Suppressor macrophage treated with lipopolysaccharide for 1 hour (primary cell): ENCODE measurements around the gene ZFP1.
"Not testable (repeated sequence)": the region's sequence is repeated elsewhere in the genome, so short reads cannot be mapped to it uniquely, and the experiment has no call there.

Source experiments
- DNase-seq, 3 donors: peaks; one replicate each; pipeline ENCODE4 v3.0.0-alpha.2; 2020 to 2022

Gene ZFP1

GRCh38 chr16:75160386-75160785 lies 12.1 kb downstream of the ZFP1 start:
- no peak for DNase-seq

GRCh38 chr16:75169899-75170405 lies 21.6 kb downstream of the ZFP1 start:
- no peak for DNase-seq

DNA sequence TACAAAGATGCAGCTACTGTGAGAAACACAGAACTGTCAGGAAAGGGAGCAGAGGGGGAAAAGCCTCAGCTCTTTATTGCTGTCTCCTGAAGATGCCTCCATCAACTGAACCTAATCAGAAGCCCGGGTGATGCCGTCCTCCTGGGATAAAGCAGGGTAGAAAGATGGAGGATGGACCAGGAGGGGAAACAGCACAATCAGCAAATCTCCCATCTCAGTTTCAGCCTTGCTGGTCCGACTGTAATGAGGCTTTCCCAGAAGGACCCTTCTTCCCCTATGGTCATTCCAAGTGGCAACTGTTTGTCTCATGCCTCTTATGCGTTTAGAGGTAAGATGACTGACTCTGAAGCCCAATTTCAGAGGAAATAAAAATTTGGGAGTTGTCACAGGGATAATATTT lies 24.3 kb downstream of the ZFP1 start:
- DNase-seq, result no peak

DNA sequence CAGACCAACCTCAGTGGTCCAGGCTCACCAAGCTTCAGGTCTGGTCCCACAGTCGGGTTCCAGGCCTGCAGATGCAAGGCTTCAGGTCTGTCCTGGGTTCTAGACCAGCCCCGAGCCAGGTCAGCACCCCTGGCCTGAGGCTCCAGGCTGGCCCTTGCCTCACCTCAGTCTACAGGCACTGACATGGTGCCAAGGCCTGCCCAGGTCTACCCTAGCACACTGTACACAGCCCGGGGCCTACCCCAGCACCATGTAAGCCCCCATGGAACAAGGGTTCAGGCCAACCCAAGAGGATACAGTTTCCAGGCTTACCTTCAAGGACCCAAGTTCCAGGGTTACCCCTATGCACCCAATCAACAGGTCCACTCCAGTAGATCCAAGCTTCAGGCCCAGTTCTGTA lies 26.8 kb downstream of the ZFP1 start:
- DNase-seq, result no peak

GRCh38 chr16:75176926-75177325 lies 28.6 kb downstream of the ZFP1 start:
- no peak for DNase-seq

- no peak for DNase-seq
These were observed 30.9 kb downstream of the ZFP1 start for GRCh38 chr16:75179208-75179607.

DNA sequence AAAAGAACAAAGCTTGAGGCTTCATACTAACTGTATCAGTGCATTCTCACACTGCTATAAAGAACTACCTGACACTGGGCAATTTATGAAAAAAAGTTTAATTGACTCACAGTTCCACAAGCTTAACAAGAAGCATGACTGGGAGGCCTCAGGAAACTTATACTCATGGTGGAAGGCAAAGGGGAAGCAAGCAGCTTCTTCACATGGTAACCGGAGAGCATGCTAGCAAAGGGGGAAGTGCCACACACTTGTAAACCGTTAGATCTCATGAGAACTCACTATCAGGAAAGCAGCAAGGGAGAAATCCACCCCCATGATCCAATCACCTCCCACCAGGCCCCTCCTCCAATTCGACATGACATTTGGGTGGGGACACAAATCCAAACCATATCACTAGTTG lies 33.3 kb downstream of the ZFP1 start:
- peak; percentile 19 to 27 (median 20) for DNase-seq

- DNase-seq, result no peak
These were observed 40.6 kb downstream of the ZFP1 start for GRCh38 chr16:75188832-75189477.

- DNase-seq, result no peak
These were observed 41.4 kb downstream of the ZFP1 start for GRCh38 chr16:75189638-75190245.

DNA sequence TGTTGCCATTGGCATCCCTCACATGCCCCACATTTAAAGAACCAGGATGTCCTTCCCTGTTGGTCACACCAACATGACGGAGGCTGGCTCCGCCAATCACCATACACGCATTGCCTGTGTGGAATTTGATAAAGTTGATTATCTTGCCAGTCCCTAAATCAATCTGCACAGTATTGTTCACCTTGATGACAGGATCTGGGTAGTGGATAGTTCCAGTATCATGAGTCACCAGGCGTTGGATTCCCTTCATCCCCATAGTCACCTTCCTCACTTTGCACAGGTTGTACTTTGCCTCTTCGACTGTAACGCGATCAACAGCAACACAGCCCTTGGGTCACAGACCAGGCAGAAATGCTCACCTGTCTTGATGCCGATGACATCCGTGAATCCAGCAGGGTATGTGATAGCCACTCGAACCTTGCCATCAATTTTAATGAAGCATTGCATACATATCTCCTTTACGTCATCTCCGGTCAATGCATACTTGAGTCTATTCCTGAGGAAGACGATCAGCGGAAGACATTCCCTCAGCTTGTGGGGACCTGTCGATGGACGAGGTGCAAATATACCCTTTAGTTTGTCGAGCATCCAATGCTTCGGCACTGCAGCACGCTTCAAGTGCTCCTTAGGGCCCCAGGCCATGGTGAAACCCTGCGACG lies 44.4 kb downstream of the ZFP1 start:
- no peak for DNase-seq

DNA sequence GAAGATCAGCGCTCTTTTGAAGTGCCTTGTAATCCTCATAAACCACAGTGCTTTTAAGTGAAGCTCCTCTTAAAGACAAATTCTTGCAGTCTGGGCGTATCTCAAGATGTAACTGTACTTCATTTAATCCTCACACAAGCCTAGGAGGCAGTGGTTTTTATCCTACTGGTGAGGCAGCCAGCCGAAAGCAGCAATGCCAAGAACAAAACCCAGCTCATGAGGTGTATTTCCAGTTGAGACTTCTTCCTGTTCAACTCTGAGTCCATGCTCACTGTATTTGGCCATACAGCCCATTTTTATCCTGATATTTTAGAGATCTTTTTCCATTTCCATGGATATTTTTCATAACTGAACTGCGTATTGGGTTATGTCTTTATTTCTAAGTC lies 44.9 kb downstream of the ZFP1 start:
- DNase-seq, result no peak

DNA sequence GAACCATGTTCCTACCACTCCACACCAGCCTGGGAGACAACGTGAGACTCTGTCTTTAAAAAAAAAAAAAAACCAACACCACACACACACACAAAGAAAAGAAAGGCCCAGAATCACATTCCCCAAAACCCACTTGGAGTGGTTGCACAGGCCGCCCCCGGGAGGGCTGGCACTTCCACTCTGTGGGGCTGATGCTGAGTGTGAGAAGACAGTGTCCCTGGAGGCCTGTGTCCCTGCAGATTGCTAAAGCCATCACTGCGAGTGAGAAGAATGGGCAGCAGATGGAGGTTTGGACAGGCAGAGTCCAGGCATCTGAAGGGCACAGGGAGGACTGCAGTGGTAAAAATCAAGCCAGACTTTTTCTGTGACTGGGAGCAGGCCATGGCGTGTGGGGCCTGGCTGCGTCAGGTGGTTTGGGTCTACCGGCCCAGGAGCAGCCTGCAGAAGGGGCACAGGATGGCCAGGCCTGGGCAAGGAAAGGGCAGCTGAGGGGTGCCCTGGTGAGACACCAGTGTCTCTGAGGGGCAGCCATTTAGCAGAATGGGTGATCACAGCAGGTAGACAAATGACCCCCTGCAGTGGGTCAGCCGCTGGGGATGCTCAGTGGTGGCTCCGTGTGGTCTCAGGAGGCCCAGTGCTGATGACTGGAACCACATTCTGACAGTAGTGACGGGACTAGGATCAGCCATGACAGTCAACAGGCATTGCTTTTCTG lies 45.6 kb downstream of the ZFP1 start:
- DNase-seq, result no peak

GRCh38 chr16:75195811-75196790 lies 47.8 kb downstream of the ZFP1 start:
- no peak for DNase-seq

- no peak for DNase-seq
These were observed 48.5 kb downstream of the ZFP1 start for GRCh38 chr16:75196836-75197235.

GRCh38 chr16:75197522-75198134 lies 49.3 kb downstream of the ZFP1 start:
- no peak for DNase-seq

DNA sequence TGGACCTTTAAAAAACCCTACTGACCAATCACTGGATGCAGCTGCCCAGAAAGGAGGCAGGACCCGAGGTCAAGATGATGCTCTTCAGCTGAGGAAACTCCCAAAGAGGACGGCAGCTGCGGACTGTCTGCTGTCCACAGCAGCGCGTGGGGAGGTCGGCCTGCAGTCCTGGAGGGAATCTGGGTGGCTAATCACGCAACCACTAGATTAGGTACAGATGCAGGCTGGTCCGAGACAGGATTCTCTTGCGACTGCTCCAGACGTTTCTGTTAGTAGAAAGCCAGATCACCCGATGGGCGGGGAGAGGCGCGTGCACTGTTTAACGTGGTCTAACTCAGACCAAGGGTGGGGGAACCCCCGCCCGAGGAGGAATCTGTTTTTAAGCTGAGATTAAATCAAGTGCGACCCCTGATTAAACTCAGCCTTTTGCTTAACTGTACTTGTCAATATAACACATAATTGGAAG lies 49.8 kb downstream of the ZFP1 start:
- no peak for DNase-seq

- DNase-seq, result no peak
These were observed 53.8 kb downstream of the ZFP1 start for GRCh38 chr16:75202069-75202590.

GRCh38 chr16:75203096-75203495 lies 54.8 kb downstream of the ZFP1 start:
- no peak for DNase-seq

- no peak for DNase-seq
These were observed 55.5 kb downstream of the ZFP1 start for GRCh38 chr16:75203667-75204409.

GRCh38 chr16:75204410-75204758 lies 56.1 kb downstream of the ZFP1 start:
- DNase-seq, result no peak

GRCh38 chr16:75204905-75205304 lies 56.6 kb downstream of the ZFP1 start:
- not testable (repeated sequence) for DNase-seq
